ENCODE data around the gene ZFP62. TPM values are rescaled to one million over a fixed set of nuclear protein-coding genes. Genes with fewer than 3 reads are reported as not detected.

ZFP62 gene
- total and polyA plus RNA-seq, 2 of the 4 experiments (the other 2 are of a cell fraction), result 8.2 to 20.3 TPM

- H3K56ac ChIP-seq (ENCODE audit: extremely low read depth, insufficient read depth, low read length), result no peak overlapping the region
- no peak overlapping the region for H3K23ac ChIP-seq (ENCODE audit: low read depth, low read length)
- H3K4me3 ChIP-seq (ENCODE audit: insufficient read depth, low read depth, low read length), result no peak overlapping the region
- H3K4ac ChIP-seq (ENCODE audit: low read depth, low read length), result no peak overlapping the region
- no peak overlapping the region for H3K14ac ChIP-seq (replicated peaks; ENCODE audit: low read depth, low read length)
- BruUV-seq (replicated peaks), result no TSS peak
- TF ChIP-seq SMC3 (IDR thresholded peaks at IDR 0.05; ENCODE audit: low read depth, low read length), result no peak
- no peak for TF ChIP-seq FOS (IDR thresholded peaks at IDR 0.05; ENCODE audit: low read depth, low read length)
- no peak for TF ChIP-seq CHD1 (IDR thresholded peaks at IDR 0.05; ENCODE audit: low read depth, low read length)
- TF ChIP-seq RCOR1 (IDR thresholded peaks at IDR 0.05; ENCODE audit: insufficient replicate concordance, low read length), result no peak
- no peak for TF ChIP-seq RAD21 (IDR thresholded peaks at IDR 0.05; ENCODE audit: low read length)
- no peak for TF ChIP-seq RFX5 (IDR thresholded peaks at IDR 0.05; ENCODE audit: low read depth, low read length)
- no peak for TF ChIP-seq POLR2A (IDR thresholded peaks at IDR 0.05; ENCODE audit: low read depth, low read length)
- TF ChIP-seq BHLHE40 (IDR thresholded peaks at IDR 0.05; ENCODE audit: low read depth, low read length), result no peak
- no peak for TF ChIP-seq MAFK (IDR thresholded peaks at IDR 0.05; ENCODE audit: low read depth, low read length)
- no peak for TF ChIP-seq MAZ (IDR thresholded peaks at IDR 0.05; ENCODE audit: borderline replicate concordance, low read depth, low read length)
- no peak for TF ChIP-seq CTCF (conservative IDR thresholded peaks at IDR 0.05; ENCODE audit: low read depth, low read length)
- TF ChIP-seq MXI1 (IDR thresholded peaks at IDR 0.05; ENCODE audit: borderline replicate concordance, low read depth, low read length), result no peak
- TF ChIP-seq ELK1 (IDR thresholded peaks at IDR 0.05; ENCODE audit: borderline replicate concordance, low read depth, low read length), result no peak
- TF ChIP-seq CEBPB (IDR thresholded peaks at IDR 0.05; ENCODE audit: low read depth, low read length), result no peak
- no peak for TF ChIP-seq NFE2L2 (IDR thresholded peaks at IDR 0.05; ENCODE audit: low read depth, low read length)
- no peak for TF ChIP-seq USF2 (IDR thresholded peaks at IDR 0.05; ENCODE audit: low read depth, low read length)
- POLR2A ChIA-PET (ENCODE audit: unreplicated experiment), result no interaction called here
- DNase-seq, result no peak
- H3K36me3 ChIP-seq (ENCODE audit: control insufficient read depth, insufficient read depth, low read length), result no peaks in the 10 kb centered on the region
- peaks cover 5% of the 10 kb centered on the region for H3K9me3 ChIP-seq (ENCODE audit: control insufficient read depth, insufficient read depth, low read length)
- no peak overlapping the region for H3K9ac ChIP-seq (ENCODE audit: low read depth, low read length)
- no peak overlapping the region for H3K18ac ChIP-seq (ENCODE audit: low read depth, low read length)
- dilution Hi-C loops (cut with HindIII; ENCODE audit: low sequenced_read_pairs, unreplicated experiment), result no loop called here
- no peak overlapping the region for H3K27ac ChIP-seq (ENCODE audit: insufficient read depth, low read length)
- H2AK5ac ChIP-seq (ENCODE audit: low read depth, low read length), result no peak overlapping the region
- H4K91ac ChIP-seq (ENCODE audit: insufficient read depth, low read depth, low read length), result no peak overlapping the region
- H4K5ac ChIP-seq (ENCODE audit: low read depth, low read length), result no peak overlapping the region
- WGBS, 2 experiments (ENCODE audit: extremely low coverage in 2 of 2, insufficient read length in 1 of 2), result no CpG with 5 or more reads among the region's 9 CpGs
- CTCF ChIA-PET, result no interaction called here
- no peaks in the 10 kb centered on the region for H3K79me1 ChIP-seq (ENCODE audit: low read depth in 1 of 2, low read length in 2 of 2)
- no peak overlapping the region for H2AK9ac ChIP-seq (replicated peaks; ENCODE audit: low read depth, low read length, poor library complexity)
- no peaks in the 10 kb centered on the region for H3K9me1 ChIP-seq (ENCODE audit: insufficient read depth, low read length)
- intact Hi-C loops (cut with micrococcal nuclease), result no loop called here
- H2BK5ac ChIP-seq (ENCODE audit: low read depth, low read length, poor library complexity, severe bottlenecking), result no peak overlapping the region
- H2AFZ ChIP-seq (replicated peaks; ENCODE audit: low read length, poor library complexity), result no peak overlapping the region
- no peak overlapping the region for H2BK20ac ChIP-seq (ENCODE audit: low read depth, low read length)
- H3K27me3 ChIP-seq (ENCODE audit: control insufficient read depth, insufficient read depth, low read length), result no peaks in the 10 kb centered on the region
- no peak overlapping the region for H3K4me2 ChIP-seq (ENCODE audit: low read depth, low read length)
- H2BK120ac ChIP-seq (ENCODE audit: low read depth, low read length), result no peak overlapping the region
- no peaks in the 10 kb centered on the region for H4K20me1 ChIP-seq (ENCODE audit: insufficient read depth, low read length)
- H2BK15ac ChIP-seq (ENCODE audit: low read depth, low read length), result no peak overlapping the region
- no peak for ATAC-seq (ENCODE audit: low read depth)
- no peaks in the 10 kb centered on the region for H3K4me1 ChIP-seq (ENCODE audit: control insufficient read depth, insufficient read depth, low read length)
- no peak overlapping the region for H4K8ac ChIP-seq (ENCODE audit: low read depth in 2 of 2, low read length in 2 of 2)
- in situ Hi-C loops (cut with MboI; ENCODE audit: low sequenced_read_pairs), result no loop called here
Observed at GRCh38 chr5:180908998-180909731, 48.1 kb upstream of the ZFP62 start.

Measured in IMR-90 (cell line).